CD4-positive, alpha-beta memory T cell (primary cell): ENCODE measurements around the gene CORO2A. TPM values are rescaled to one million over a fixed set of nuclear protein-coding genes. Genes with fewer than 3 reads are reported as not detected.
"Not testable (repeated sequence)": the region's sequence is repeated elsewhere in the genome, so short reads cannot be mapped to it uniquely, and the experiment has no call there.

Source experiments
- CTCF ChIA-PET: fragments of 350-600 bp; sonication (Branson Sonifier 250); formaldehyde crosslinking; loops from one replicate; lab custom pipeline; 2021; ENCODE audit warnings: inconsistent platforms; ENCODE audit not compliant: partially characterized antibody; lab: Charles Lee
- POLR2A ChIA-PET: fragments of 350-600 bp; sonication (Branson Sonifier 250); formaldehyde crosslinking; loops from one replicate; lab custom pipeline; 2021; ENCODE audit not compliant: partially characterized antibody; lab: Charles Lee
- DNase-seq, 5 donors: peaks; one replicate each; pipeline versions ENCODE4 v3.0.0 to v3.0.0-alpha.2; 2020 to 2022; ENCODE audit warnings: mixed read lengths in 1 of 5
- H3K27ac ChIP-seq: one replicate; pipeline ENCODE4 v1.7.0; 2013; ENCODE audit warnings: low read depth, low read length
- H3K27me3 ChIP-seq: 2 replicates; pipeline ENCODE4 v1.7.0; 2013; ENCODE audit warnings: mild to moderate bottlenecking, low read length, moderate library complexity; ENCODE audit not compliant: insufficient read depth
- H3K36me3 ChIP-seq: 2 replicates; pipeline ENCODE4 v1.7.0; 2013; ENCODE audit warnings: mild to moderate bottlenecking, low read length, moderate library complexity; ENCODE audit not compliant: insufficient read depth
- H3K4me1 ChIP-seq: 2 replicates; pipeline ENCODE4 v1.7.0; 2013; ENCODE audit warnings: mild to moderate bottlenecking, low read length, moderate library complexity; ENCODE audit not compliant: insufficient read depth
- H3K4me3 ChIP-seq, 2 donors: one replicate each; pipeline ENCODE4 v1.7.0; 2013; ENCODE audit warnings: low read length in 2 of 2, mild to moderate bottlenecking in 1 of 2
- H3K9me3 ChIP-seq, 2 donors: one replicate each; pipeline ENCODE4 v1.7.0; 2013; ENCODE audit warnings: low read length in 2 of 2, control low read depth in 1 of 2; ENCODE audit not compliant: control insufficient read depth in 1 of 2
- H3K27ac Mint-ChIP-seq, 7 donors: one replicate each; pipeline ENCODE4 v1.8.0; 2020 to 2021; ENCODE audit warnings: mixed read lengths in 7 of 7, mild to moderate bottlenecking in 6 of 7, inconsistent platforms in 3 of 7, moderate library complexity in 3 of 7
- H3K27me3 Mint-ChIP-seq, 2 donors: one replicate each; pipeline ENCODE4 v1.8.0; 2020 to 2021; ENCODE audit warnings: mixed read lengths in 2 of 2
- H3K36me3 Mint-ChIP-seq, 2 donors: one replicate each; pipeline ENCODE4 v1.8.0; 2020 to 2021; ENCODE audit warnings: mixed read lengths in 2 of 2, inconsistent platforms in 1 of 2, mild to moderate bottlenecking in 1 of 2
- H3K4me1 Mint-ChIP-seq, 4 donors: one replicate each; pipeline ENCODE4 v1.8.0; 2020 to 2021; ENCODE audit warnings: mixed read lengths in 4 of 4, mild to moderate bottlenecking in 1 of 4
- H3K4me3 Mint-ChIP-seq, 8 donors: one replicate each; pipeline ENCODE4 v1.8.0; 2020 to 2021; ENCODE audit warnings: mixed read lengths in 8 of 8, mild to moderate bottlenecking in 7 of 8, moderate library complexity in 6 of 8, inconsistent platforms in 3 of 8
- H3K9me3 Mint-ChIP-seq, 8 donors: one replicate each; pipeline ENCODE4 v1.8.0; 2020 to 2021; ENCODE audit warnings: mixed read lengths in 8 of 8, mild to moderate bottlenecking in 5 of 8, inconsistent platforms in 3 of 8, moderate library complexity in 1 of 8
- intact Hi-C: fragments of 100-400 bp; cut with micrococcal nuclease; formaldehyde crosslinking; loops from one replicate; pipeline ENCODE4 v1.15.1; 2023
- polyA plus RNA-seq, 2 donors: library from polyadenylated mRNA; unstranded; fragments of 300-500 nt; fragmentation: Illumina TruSeq; gene quantifications; one replicate each; pipeline ENCODE4 v1.2.3, GENCODE V29; 2021
- total RNA-seq, 2 experiments: library from RNA; stranded (reverse); gene quantifications; one replicate each; pipeline ENCODE4 v1.2.3, GENCODE V29; 2021

The CORO2A gene
- total and polyA plus RNA-seq, 4 experiments from 2014 or later = 4.4 to 11.9 (median 8.5) TPM

- peaks cover 0 to 6% (median 3%) of the 10 kb centered on the region in 4 donors for H3K4me1 Mint-ChIP-seq
- POLR2A ChIA-PET = interaction anchor here (1.2 to 2.4 kb wide), 2 partner anchors 9 to 11 kb away, joined by 4 to 6 read pairs; partner anchors contain the start of gene TRIM14
Measured at GRCh38 chr9:98129451-98129881, 63.0 kb downstream of the CORO2A start.

GRCh38 chr9:98128316-98128715, 64.1 kb downstream of the CORO2A start:
- intact Hi-C loops = no loop called here
- H3K36me3 ChIP-seq = peaks cover 13% of the 10 kb centered on the region
- Mint-ChIP-seq H3K9me3 (no peaks in the 10 kb centered on the region), H3K36me3 (peaks cover 22 to 48% of the 10 kb centered on the region in 2 donors), H3K27ac (peak overlapping the region in 1 of 7 donors; percentile 26), H3K27me3 (no peaks in the 10 kb centered on the region), H3K4me3 (no peak overlapping the region), H3K4me1 (peaks cover 0 to 6% (median 3%) of the 10 kb centered on the region in 4 donors)
- H3K4me3 ChIP-seq = no peak overlapping the region
- DNase-seq = no peak
- ChIA-PET POLR2A (interaction anchor here (1.2 to 2.4 kb wide), 2 partner anchors 8 to 10 kb away, joined by 4 to 6 read pairs; partner anchors contain the start of gene TRIM14), CTCF (interaction anchor here (1.7 kb wide), 1 partner anchor 10 kb away, joined by 6 read pairs; the partner anchor contains the start of gene TRIM14)
- H3K4me1 ChIP-seq = peaks cover 5% of the 10 kb centered on the region
- no peak overlapping the region for H3K27ac ChIP-seq
- no peaks in the 10 kb centered on the region for H3K9me3 ChIP-seq
- H3K27me3 ChIP-seq = no peaks in the 10 kb centered on the region

More at GRCh38 chr9:98129451-98129881, 63.0 kb downstream of the CORO2A start:
- no peaks in the 10 kb centered on the region for H3K9me3 ChIP-seq
- no peak overlapping the region for H3K27ac ChIP-seq
- peaks cover 5% of the 10 kb centered on the region for H3K4me1 ChIP-seq
- CTCF ChIA-PET = interaction anchor here (1.7 kb wide), 1 partner anchor 11 kb away, joined by 6 read pairs; the partner anchor contains the start of gene TRIM14
- Mint-ChIP-seq H3K27ac (peak overlapping the region in 6 of 7 donors; percentile 23 to 86 (median 80)), H3K27me3 (no peaks in the 10 kb centered on the region), H3K9me3 (no peaks in the 10 kb centered on the region), H3K36me3 (peaks cover 29 to 51% of the 10 kb centered on the region in 2 donors), H3K4me3 (no peak overlapping the region)
- H3K4me3 ChIP-seq = no peak overlapping the region
- DNase-seq = no peak
- peaks cover 19% of the 10 kb centered on the region for H3K36me3 ChIP-seq
- intact Hi-C loops = no loop called here
- no peaks in the 10 kb centered on the region for H3K27me3 ChIP-seq

GRCh38 chr9:98127226-98127625, 65.2 kb downstream of the CORO2A start:
- intact Hi-C loops = no loop called here
- Histone ChIP-seq H3K9me3 (no peaks in the 10 kb centered on the region), H3K27ac (no peak overlapping the region), H3K36me3 (peaks cover 11% of the 10 kb centered on the region), H3K4me3 (no peak overlapping the region), H3K27me3 (no peaks in the 10 kb centered on the region), H3K4me1 (peaks cover 9% of the 10 kb centered on the region)
- peak overlapping the region in 1 of 7 donors; percentile 48 for H3K27ac Mint-ChIP-seq
- peaks cover 6 to 15% (median 7%) of the 10 kb centered on the region in 4 donors for H3K4me1 Mint-ChIP-seq
- no peak for DNase-seq
- H3K4me3 Mint-ChIP-seq = no peak overlapping the region
- H3K27me3 Mint-ChIP-seq = no peaks in the 10 kb centered on the region
- peaks cover 18 to 37% of the 10 kb centered on the region in 2 donors for H3K36me3 Mint-ChIP-seq
- no peaks in the 10 kb centered on the region for H3K9me3 Mint-ChIP-seq
- ChIA-PET POLR2A (interaction anchor here (2.4 kb wide), 1 partner anchor 8 kb away, joined by 6 read pairs; the partner anchor contains the start of gene TRIM14), CTCF (interaction anchor here (1.8 kb wide), 1 partner anchor 79 kb away, joined by 4 read pairs; no protein-coding TSS in a partner anchor)

- intact Hi-C loops = no loop called here
- H3K4me1 Mint-ChIP-seq = peaks cover 27 to 37% (median 30%) of the 10 kb centered on the region in 4 donors
- H3K36me3 ChIP-seq = peaks cover 8% of the 10 kb centered on the region
- H3K27me3 ChIP-seq = no peaks in the 10 kb centered on the region
- H3K27ac ChIP-seq = no peak overlapping the region
- no peaks in the 10 kb centered on the region for H3K27me3 Mint-ChIP-seq
- no peak for DNase-seq
- no peaks in the 10 kb centered on the region for H3K9me3 Mint-ChIP-seq
- peaks cover 33% of the 10 kb centered on the region for H3K4me1 ChIP-seq
- ChIA-PET CTCF (interaction anchor here (1.3 kb wide), 1 partner anchor 21 kb away, joined by 3 read pairs; no protein-coding TSS in a partner anchor), POLR2A (interaction anchor here (1.0 kb wide), 1 partner anchor 23 kb away, joined by 3 read pairs; no protein-coding TSS in a partner anchor)
- H3K36me3 Mint-ChIP-seq = peaks cover 12 to 21% of the 10 kb centered on the region in 2 donors
- peak overlapping the region in 3 of 7 donors; percentile 13 to 31 (median 29) for H3K27ac Mint-ChIP-seq
- no peaks in the 10 kb centered on the region for H3K9me3 ChIP-seq
- no peak overlapping the region for H3K4me3 ChIP-seq
- H3K4me3 Mint-ChIP-seq = no peak overlapping the region
Measured at GRCh38 chr9:98124637-98125426, 67.6 kb downstream of the CORO2A start.

- H3K27me3 Mint-ChIP-seq, H3K36me3 ChIP-seq, H3K4me3 Mint-ChIP-seq, H3K27ac ChIP-seq, intact Hi-C loops, H3K9me3 ChIP-seq, DNase-seq, H3K9me3 Mint-ChIP-seq, H3K4me3 ChIP-seq, H3K27me3 ChIP-seq: not testable (repeated sequence)
- POLR2A ChIA-PET = interaction anchor here (0.7 to 1.0 kb wide), 2 partner anchors 22 to 27 kb away, joined by 3 read pairs; no protein-coding TSS in a partner anchor
- peaks cover 30% of the 10 kb centered on the region for H3K4me1 ChIP-seq
- Mint-ChIP-seq H3K4me1 (peaks cover 24 to 39% (median 34%) of the 10 kb centered on the region in 4 donors), H3K36me3 (peaks cover 7 to 20% of the 10 kb centered on the region in 2 donors), H3K27ac (peak overlapping the region in 4 of 7 donors; percentile 12 to 41 (median 19))
- CTCF ChIA-PET = interaction anchor here (0.9 to 6.6 kb wide), 3 partner anchors 20 to 50 kb away, joined by 3 to 60 read pairs (median 5); no protein-coding TSS in a partner anchor
Measured at GRCh38 chr9:98124091-98124490, 68.3 kb downstream of the CORO2A start.

GRCh38 chr9:98121058-98121457, 71.4 kb downstream of the CORO2A start:
- CTCF ChIA-PET = interaction anchor here (1.0 to 6.6 kb wide), 14 partner anchors 10 to 197 kb away, joined by 3 to 60 read pairs (median 4); partner anchors contain the start of gene ANP32B
- H3K4me3 ChIP-seq = no peak overlapping the region
- peak overlapping the region; percentile 89 to 94 (median 93) for H3K27ac Mint-ChIP-seq
- H3K4me1 Mint-ChIP-seq = peaks cover 35 to 59% (median 49%) of the 10 kb centered on the region in 4 donors
- H3K9me3 ChIP-seq = no peaks in the 10 kb centered on the region
- peak in 2 of 5 donors; percentile 26 to 30 for DNase-seq
- H3K4me1 ChIP-seq = peaks cover 53% of the 10 kb centered on the region
- peaks cover 7% of the 10 kb centered on the region for H3K36me3 ChIP-seq
- peak overlapping the region; percentile 76 to 96 (median 88) for H3K4me3 Mint-ChIP-seq
- peaks cover 8 to 25% of the 10 kb centered on the region in 2 donors for H3K36me3 Mint-ChIP-seq
- H3K27ac ChIP-seq = peak overlapping the region; percentile 55
- H3K9me3 Mint-ChIP-seq = no peaks in the 10 kb centered on the region
- no peaks in the 10 kb centered on the region for H3K27me3 ChIP-seq
- intact Hi-C loops = no loop called here
- no peaks in the 10 kb centered on the region for H3K27me3 Mint-ChIP-seq
- POLR2A ChIA-PET = interaction anchor here (0.7 to 8.2 kb wide), 16 partner anchors 8 to 200 kb away, joined by 3 to 412 read pairs (median 4); partner anchors contain the start of genes CORO2A, NANS, TBC1D2 and TRMO
